Endothelial cell of coronary artery (primary cell): Measurements from ENCODE around the gene CLEC4F. TPM values are rescaled to one million over a fixed set of nuclear protein-coding genes. Genes with fewer than 3 reads are reported as not detected.

ENCODE experiments used
- total RNA-seq: library from RNA; depleted of rRNA; stranded (reverse); fragments of >200 nt; gene quantifications from 2 replicates; pipeline ENCODE4 v1.2.3, GENCODE V29; 2014

The CLEC4F gene
- under 0.01 TPM in 1 of 2 replicates, not detected in the other for total RNA-seq

GRCh38 chr2:70820499-70820898 is at the start of gene CLEC4F:
TSS of gene CLEC4F (minus strand) at chr2:70820599. CDS start at chr2:70820523, 76 bp downstream.

GRCh38 chr2:70835643-70836042 is 15.2 kb upstream of the CLEC4F start, which contains the start of gene CD207:
TSS of gene CD207 (minus strand) at chr2:70835816. CDS start at chr2:70835776, 40 bp downstream.

GRCh38 chr2:70790136-70790828 is 30.1 kb downstream of the CLEC4F start, which contains the start of gene FIGLA:
TSS of gene FIGLA (minus strand) at chr2:70790643. CDS start at chr2:70790638, 5 bp downstream.

DNA sequence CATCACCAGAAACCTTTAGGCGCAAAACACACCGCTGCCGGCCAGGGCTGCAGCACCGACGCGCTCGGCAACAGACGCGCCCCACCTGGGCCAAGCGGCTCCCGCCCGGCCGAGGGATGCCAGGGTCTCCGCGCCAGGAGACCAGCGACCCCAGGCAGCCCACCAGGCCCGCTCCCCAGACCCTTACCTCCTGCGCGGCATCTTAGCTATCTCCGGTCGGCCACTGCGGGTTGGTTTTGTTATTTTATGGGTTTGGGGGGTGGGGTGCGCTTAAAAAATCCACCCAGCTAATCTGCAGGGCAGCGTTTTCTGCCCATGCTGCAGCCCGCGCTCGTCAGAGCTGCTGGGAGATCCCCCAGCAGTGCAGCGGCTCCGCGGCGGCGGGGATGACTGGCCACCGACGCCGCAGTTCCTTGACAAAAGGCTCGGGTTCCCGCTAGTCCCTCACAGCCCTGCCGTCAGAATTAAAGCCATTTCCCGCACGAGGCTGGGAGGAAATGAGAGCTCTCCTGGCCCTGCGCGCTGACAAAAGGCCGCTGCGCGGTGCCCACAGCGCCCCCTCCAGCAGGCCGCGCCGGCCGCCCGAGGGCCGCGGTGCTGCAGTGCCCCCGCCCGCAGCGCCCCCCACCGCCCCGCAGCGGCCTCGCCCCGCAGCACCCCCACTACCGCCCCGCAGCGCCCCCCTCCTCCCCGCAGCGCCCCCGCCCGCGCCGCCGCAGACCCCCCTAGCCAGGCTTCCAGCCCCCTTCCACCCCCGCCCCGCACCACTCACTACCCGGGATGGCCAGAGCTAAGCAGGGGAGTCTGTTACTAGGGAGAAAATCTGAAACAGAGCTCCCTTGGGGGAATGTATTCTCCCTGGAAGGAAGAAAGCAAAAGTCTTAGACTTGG is 52.5 kb downstream of the CLEC4F start, which contains the start of gene ADD2:
TSS of gene ADD2 (minus strand) at position 502 of the 891 bp plus-strand sequence. CDS start 61,792 bp downstream, outside the sequence.

Other genes with a start within 250 kb of the CLEC4F start
- gene ADD2, start 52.4 kb downstream of the CLEC4F start, total RNA-seq, result 0.28 and 4.3 TPM in 2 replicates
- not detected in 2 replicates for gene FIGLA, start 30.0 kb downstream of the CLEC4F start, total RNA-seq
- under 0.01 TPM in 1 of 2 replicates, not detected in the other for gene CD207, start 15.2 kb upstream of the CLEC4F start, total RNA-seq
- gene VAX2, start 80.0 kb upstream of the CLEC4F start, total RNA-seq, result 0.75 and 0.81 TPM in 2 replicates
- gene ATP6V1B1, start 115.3 kb upstream of the CLEC4F start, total RNA-seq, result 0.28 TPM in 1 of 2 replicates, not detected in the other
- gene ANKRD53, start 158.0 kb upstream of the CLEC4F start, total RNA-seq, result 0.09 and 0.18 TPM in 2 replicates
- gene TEX261, start 174.3 kb upstream of the CLEC4F start, total RNA-seq, result 26.9 and 27.3 TPM in 2 replicates
- gene NAGK, start 248.0 kb upstream of the CLEC4F start, total RNA-seq, result 60.3 and 66.7 TPM in 2 replicates